ENCODE measurements around the gene COL18A1.
"Not testable (repeated sequence)": the region's sequence is repeated elsewhere in the genome, so short reads cannot be mapped to it uniquely, and the experiment has no call there.

COL18A1 gene

GRCh38 chr21:45441431-45442255 is 36.7 kb downstream of the COL18A1 start:
- no peak for DNase-seq (ENCODE audit: low spot score)

GRCh38 chr21:45442276-45442675 is 37.3 kb downstream of the COL18A1 start:
- DNase-seq (ENCODE audit: low spot score): no peak

GRCh38 chr21:45442686-45443594 is 38.0 kb downstream of the COL18A1 start:
- DNase-seq (ENCODE audit: low spot score): not testable (repeated sequence)

GRCh38 chr21:45443595-45444181 is 38.7 kb downstream of the COL18A1 start:
- no peak for DNase-seq (ENCODE audit: low spot score)

- DNase-seq (ENCODE audit: low spot score): no peak
Observed at GRCh38 chr21:45444385-45444784, 39.4 kb downstream of the COL18A1 start.

GRCh38 chr21:45445369-45445768 is 40.4 kb downstream of the COL18A1 start:
- no peak for DNase-seq (ENCODE audit: low spot score)

- DNase-seq (ENCODE audit: low spot score): no peak
Observed at GRCh38 chr21:45447821-45448220, 42.9 kb downstream of the COL18A1 start.

- no peak for DNase-seq (ENCODE audit: low spot score)
Observed at GRCh38 chr21:45448283-45448809, 43.4 kb downstream of the COL18A1 start.

- no peak for DNase-seq (ENCODE audit: low spot score)
Observed at GRCh38 chr21:45448810-45449657, 44.1 kb downstream of the COL18A1 start.

GRCh38 chr21:45449658-45450422 is 44.9 kb downstream of the COL18A1 start:
- no peak for DNase-seq (ENCODE audit: low spot score)

GRCh38 chr21:45450423-45451090 is 45.6 kb downstream of the COL18A1 start:
- DNase-seq (ENCODE audit: low spot score): no peak

GRCh38 chr21:45451091-45451740 is 46.3 kb downstream of the COL18A1 start:
- no peak for DNase-seq (ENCODE audit: low spot score)

- no peak for DNase-seq (ENCODE audit: low spot score)
Observed at GRCh38 chr21:45451771-45452182, 46.8 kb downstream of the COL18A1 start.

GRCh38 chr21:45452696-45453307 is 47.8 kb downstream of the COL18A1 start:
- DNase-seq (ENCODE audit: low spot score): no peak

- DNase-seq (ENCODE audit: low spot score): no peak
Observed at GRCh38 chr21:45453308-45453950, 48.5 kb downstream of the COL18A1 start.

- DNase-seq (ENCODE audit: low spot score): no peak
Observed at GRCh38 chr21:45454060-45454925, 49.3 kb downstream of the COL18A1 start.

GRCh38 chr21:45454926-45455673 is 50.1 kb downstream of the COL18A1 start:
- DNase-seq (ENCODE audit: low spot score): no peak

All from LoVo (cell line).